HG03558 (cell line): ENCODE results near the gene TNFRSF1B.

ENCODE experiments used
- ATAC-seq: cut with Tn5 transposase; IDR thresholded peaks from one replicate; pipeline ENCODE4 v1.9.1; 2021; ENCODE audit warnings: moderate number of reproducible peaks; ENCODE audit not compliant: unreplicated experiment; ENCODE audit errors: extremely low read depth

The TNFRSF1B gene

GRCh38 chr1:12166834-12167492, at the start of gene TNFRSF1B:
Gene TNFRSF1B (plus strand): TSS chr1:12166991. CDS start chr1:12167092, 101 bp downstream.
- ATAC-seq = no peak

- ATAC-seq = no peak
Measured at GRCh38 chr1:12121212-12122003, 45.4 kb upstream of the TNFRSF1B start.

GRCh38 chr1:12123172-12123571, 43.6 kb upstream of the TNFRSF1B start:
- no peak for ATAC-seq

- no peak for ATAC-seq
Measured at GRCh38 chr1:12124693-12125421, 41.9 kb upstream of the TNFRSF1B start.

GRCh38 chr1:12125422-12126355, 41.1 kb upstream of the TNFRSF1B start:
- no peak for ATAC-seq

GRCh38 chr1:12126781-12127180, 40.0 kb upstream of the TNFRSF1B start:
- ATAC-seq = no peak

GRCh38 chr1:12127206-12127810, 39.5 kb upstream of the TNFRSF1B start:
- ATAC-seq = no peak

GRCh38 chr1:12128120-12128519, 38.7 kb upstream of the TNFRSF1B start:
- no peak for ATAC-seq

GRCh38 chr1:12129624-12130023, 37.2 kb upstream of the TNFRSF1B start:
- no peak for ATAC-seq

GRCh38 chr1:12130466-12131130, 36.2 kb upstream of the TNFRSF1B start:
- ATAC-seq = no peak

- no peak for ATAC-seq
Measured at GRCh38 chr1:12132078-12132477, 34.7 kb upstream of the TNFRSF1B start.

- ATAC-seq = no peak
Measured at GRCh38 chr1:12134716-12135115, 32.1 kb upstream of the TNFRSF1B start.

GRCh38 chr1:12135612-12136011, 31.2 kb upstream of the TNFRSF1B start:
- ATAC-seq = no peak

GRCh38 chr1:12136916-12137610, 29.7 kb upstream of the TNFRSF1B start:
- no peak for ATAC-seq

- ATAC-seq = no peak
Measured at GRCh38 chr1:12138196-12139168, 28.3 kb upstream of the TNFRSF1B start.

GRCh38 chr1:12140016-12140415, 26.8 kb upstream of the TNFRSF1B start:
- no peak for ATAC-seq

GRCh38 chr1:12140515-12141162, 26.2 kb upstream of the TNFRSF1B start:
- ATAC-seq = no peak
